SK-N-SH treated with all-trans-retinoic acid at 6 μM for 48 hours (cell line): ENCODE results near the gene EFNA1.

Experiments
- ATAC-seq: fragments of 200-7000 bp; cut with Tn5 transposase; 3 replicates; pipeline ENCODE4 v1.9.1; 2020; ENCODE audit warnings: mild to moderate bottlenecking, moderate library complexity
- ARNTL ChIP-seq: fragments of 450-650 bp; formaldehyde crosslinking; IDR thresholded peaks from 2 replicates; pipeline ENCODE4 v1.5.0; 2020; ENCODE audit warnings: low read depth, mild to moderate bottlenecking, moderate library complexity, borderline replicate concordance
- CSDC2 ChIP-seq: fragments of 250-450 bp; sonication (Bioruptor Pico); IDR thresholded peaks from 2 replicates; pipeline ENCODE4 v1.5.0; 2020; ENCODE audit warnings: mild to moderate bottlenecking, moderate library complexity
- ESRRG ChIP-seq: fragments of 250-450 bp; sonication (Bioruptor Pico); IDR thresholded peaks from 2 replicates; pipeline ENCODE4 v1.6.1; 2021; ENCODE audit warnings: mild to moderate bottlenecking
- GLIS3 ChIP-seq: fragments of 250-450 bp; sonication (Bioruptor Pico); IDR thresholded peaks from 2 replicates; pipeline ENCODE4 v1.5.0; 2020; ENCODE audit warnings: mild to moderate bottlenecking, moderate library complexity
- OSR1 ChIP-seq: fragments of 250-450 bp; sonication (Bioruptor Pico); IDR thresholded peaks from 2 replicates; pipeline ENCODE4 v1.8.0; 2022; ENCODE audit warnings: moderate library complexity, mild to moderate bottlenecking, inconsistent platforms
- PPARA ChIP-seq: fragments of 250-450 bp; sonication (Bioruptor Pico); IDR thresholded peaks from 2 replicates; pipeline ENCODE4 v1.5.0; 2020; ENCODE audit warnings: mild to moderate bottlenecking, borderline replicate concordance
- SNAI2 ChIP-seq: fragments of 250-450 bp; sonication (Bioruptor Pico); IDR thresholded peaks from 2 replicates; pipeline ENCODE4 v1.5.0; 2020; ENCODE audit warnings: mild to moderate bottlenecking, moderate library complexity
- TCF4 ChIP-seq: fragments of 250-450 bp; sonication (Bioruptor Pico); IDR thresholded peaks from 2 replicates; pipeline ENCODE4 v1.8.0; 2021; ENCODE audit warnings: mild to moderate bottlenecking, moderate library complexity, borderline replicate concordance
- TOX ChIP-seq: fragments of 250-450 bp; sonication (Bioruptor Pico); IDR thresholded peaks from 2 replicates; pipeline ENCODE4 v1.8.0; 2021; ENCODE audit warnings: mild to moderate bottlenecking, moderate library complexity, borderline replicate concordance
- TSHZ2 ChIP-seq: fragments of 250-450 bp; sonication (Bioruptor Pico); IDR thresholded peaks from 2 replicates; pipeline ENCODE4 v1.5.0; 2020; ENCODE audit warnings: mild to moderate bottlenecking, moderate library complexity
- ZC3H10 ChIP-seq: fragments of 250-450 bp; sonication (Bioruptor Pico); IDR thresholded peaks from 2 replicates; pipeline ENCODE4 v1.5.1; 2021; ENCODE audit warnings: mild to moderate bottlenecking, moderate library complexity
- ZFP3 ChIP-seq: fragments of 250-450 bp; sonication (Bioruptor Pico); IDR thresholded peaks from 2 replicates; pipeline ENCODE4 v1.5.0; 2020; ENCODE audit warnings: mild to moderate bottlenecking, moderate library complexity
- ZFP30 ChIP-seq: fragments of 450-650 bp; formaldehyde crosslinking; IDR thresholded peaks from 2 replicates; pipeline ENCODE4 v1.5.0; 2022; ENCODE audit warnings: mild to moderate bottlenecking, moderate library complexity
- ZNF565 ChIP-seq: fragments of 450-650 bp; formaldehyde crosslinking; conservative IDR thresholded peaks from 2 replicates; pipeline ENCODE4 v1.5.0; 2020; ENCODE audit warnings: low read depth, mild to moderate bottlenecking, moderate library complexity
- ZNF70 ChIP-seq: fragments of 450-650 bp; formaldehyde crosslinking; IDR thresholded peaks from 2 replicates; pipeline ENCODE4 v1.5.0; 2020; ENCODE audit warnings: mild to moderate bottlenecking, moderate library complexity
- TF ChIP-seq, protein P1 (sequence below): fragments of 250-450 bp; sonication (Bioruptor Pico); IDR thresholded peaks from 2 replicates; pipeline ENCODE4 v1.8.0; 2020; ENCODE audit warnings: mild to moderate bottlenecking, moderate library complexity, borderline replicate concordance
- TF ChIP-seq, protein P2 (sequence below): fragments of 250-450 bp; sonication (Bioruptor Pico); IDR thresholded peaks from 2 replicates; pipeline ENCODE4 v1.5.1; 2020; ENCODE audit warnings: low read depth, mild to moderate bottlenecking, moderate library complexity

The EFNA1 gene

GRCh38 chr1:155174324-155175280 is 46.9 kb downstream of the EFNA1 start:
- no peak for TF ChIP-seq ZFP30 (CRISPR knock-in tag)
- TF ChIP-seq OSR1, result no peak
- TF ChIP-seq ESRRG (CRISPR knock-in tag), result no peak
- TF ChIP-seq ARNTL (CRISPR knock-in tag), result no peak
- no peak for TF ChIP-seq PPARA (CRISPR knock-in tag)
- TF ChIP-seq GLIS3 (CRISPR knock-in tag), result no peak
- no peak for TF ChIP-seq TOX (CRISPR knock-in tag)
- TF ChIP-seq ZFP3 (CRISPR knock-in tag), result no peak
- TF ChIP-seq ZC3H10 (CRISPR knock-in tag), result no peak
- TF ChIP-seq ZNF565 (CRISPR knock-in tag), result no peak
- TF ChIP-seq, protein P1, sequence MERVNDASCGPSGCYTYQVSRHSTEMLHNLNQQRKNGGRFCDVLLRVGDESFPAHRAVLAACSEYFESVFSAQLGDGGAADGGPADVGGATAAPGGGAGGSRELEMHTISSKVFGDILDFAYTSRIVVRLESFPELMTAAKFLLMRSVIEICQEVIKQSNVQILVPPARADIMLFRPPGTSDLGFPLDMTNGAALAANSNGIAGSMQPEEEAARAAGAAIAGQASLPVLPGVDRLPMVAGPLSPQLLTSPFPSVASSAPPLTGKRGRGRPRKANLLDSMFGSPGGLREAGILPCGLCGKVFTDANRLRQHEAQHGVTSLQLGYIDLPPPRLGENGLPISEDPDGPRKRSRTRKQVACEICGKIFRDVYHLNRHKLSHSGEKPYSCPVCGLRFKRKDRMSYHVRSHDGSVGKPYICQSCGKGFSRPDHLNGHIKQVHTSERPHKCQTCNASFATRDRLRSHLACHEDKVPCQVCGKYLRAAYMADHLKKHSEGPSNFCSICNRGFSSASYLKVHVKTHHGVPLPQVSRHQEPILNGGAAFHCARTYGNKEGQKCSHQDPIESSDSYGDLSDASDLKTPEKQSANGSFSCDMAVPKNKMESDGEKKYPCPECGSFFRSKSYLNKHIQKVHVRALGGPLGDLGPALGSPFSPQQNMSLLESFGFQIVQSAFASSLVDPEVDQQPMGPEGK (CRISPR knock-in tag), result no peak
- TF ChIP-seq TCF4 (CRISPR knock-in tag), result no peak
- TF ChIP-seq TSHZ2 (CRISPR knock-in tag), result no peak
- peak; percentile 3 for ATAC-seq

GRCh38 chr1:155175281-155175926 is 47.7 kb downstream of the EFNA1 start:
- TF ChIP-seq, protein P1 (CRISPR knock-in tag), result no peak
- TF ChIP-seq SNAI2, result no peak
- no peak for TF ChIP-seq ZNF565 (CRISPR knock-in tag)
- no peak for TF ChIP-seq TCF4 (CRISPR knock-in tag)
- TF ChIP-seq TSHZ2 (CRISPR knock-in tag), result no peak
- no peak for TF ChIP-seq OSR1
- TF ChIP-seq PPARA (CRISPR knock-in tag), result no peak
- TF ChIP-seq, protein P2, sequence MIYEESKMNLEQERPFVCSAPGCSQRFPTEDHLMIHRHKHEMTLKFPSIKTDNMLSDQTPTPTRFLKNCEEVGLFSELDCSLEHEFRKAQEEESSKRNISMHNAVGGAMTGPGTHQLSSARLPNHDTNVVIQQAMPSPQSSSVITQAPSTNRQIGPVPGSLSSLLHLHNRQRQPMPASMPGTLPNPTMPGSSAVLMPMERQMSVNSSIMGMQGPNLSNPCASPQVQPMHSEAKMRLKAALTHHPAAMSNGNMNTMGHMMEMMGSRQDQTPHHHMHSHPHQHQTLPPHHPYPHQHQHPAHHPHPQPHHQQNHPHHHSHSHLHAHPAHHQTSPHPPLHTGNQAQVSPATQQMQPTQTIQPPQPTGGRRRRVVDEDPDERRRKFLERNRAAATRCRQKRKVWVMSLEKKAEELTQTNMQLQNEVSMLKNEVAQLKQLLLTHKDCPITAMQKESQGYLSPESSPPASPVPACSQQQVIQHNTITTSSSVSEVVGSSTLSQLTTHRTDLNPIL, result no peak
- TF ChIP-seq CSDC2, result no peak
- TF ChIP-seq ZNF70, result no peak
- ATAC-seq, result no peak
